Right atrium auricular region (tissue), 2 donors: ENCODE measurements around the gene GNAT3. TPM values are rescaled to one million over a fixed set of nuclear protein-coding genes. Genes with fewer than 3 reads are reported as not detected.

Source experiments
- DNase-seq: peaks from one replicate; pipeline ENCODE4 v3.0.0-alpha.2; 2019; ENCODE audit warnings: low spot score
- H3K27ac ChIP-seq, 2 donors: fragments of 200-600 bp; sonication (generic); 1 replicate in 1 of 2; 2 replicates in 1 of 2; pipeline ENCODE4 v1.5.1; 2016 to 2019
- H3K27me3 ChIP-seq, 2 donors: fragments of 200-600 bp; sonication (generic); one replicate each; pipeline versions ENCODE4 v1.5.1 to v1.6.0; 2017 to 2019
- H3K36me3 ChIP-seq: fragments of 200-600 bp; sonication (generic); one replicate; pipeline ENCODE4 v1.5.1; 2016
- H3K4me1 ChIP-seq, 2 donors: fragments of 200-600 bp; sonication (generic); one replicate each; pipeline versions ENCODE4 v1.5.1 to v1.6.0; 2017 to 2019
- H3K4me3 ChIP-seq, 2 donors: fragments of 200-600 bp; sonication (generic); 1 replicate in 1 of 2; 2 replicates in 1 of 2; pipeline ENCODE4 v1.5.1; 2017 to 2019; ENCODE audit warnings: mild to moderate bottlenecking in 1 of 2, moderate library complexity in 1 of 2
- H3K9me3 ChIP-seq, 2 donors: fragments of 200-600 bp; sonication (generic); one replicate each; pipeline ENCODE4 v1.5.1; 2019
- CTCF ChIP-seq, 2 donors: fragments of 200-600 bp; sonication (generic); IDR thresholded peaks; one replicate each; pipeline ENCODE4 v1.5.1; 2019; ENCODE audit warnings: antibody characterized with exemption in 2 of 2
- total RNA-seq, 2 donors: library from RNA; depleted of rRNA; stranded (reverse); fragments of >200 nt; gene quantifications; one replicate each; pipeline ENCODE4 v1.1.0, GENCODE V29; 2016

The GNAT3 gene
- total RNA-seq, 2 donors from 2014 or later = not detected

GRCh38 chr7:80481196-80481884 lies 30.5 kb downstream of the GNAT3 start:
- Histone ChIP-seq H3K36me3 (no peaks in the 10 kb centered on the region), H3K4me3 (no peak overlapping the region), H3K9me3 (no peaks in the 10 kb centered on the region), H3K27me3 (no peaks in the 10 kb centered on the region), H3K27ac (peak overlapping the region in 1 of 2 donors; percentile 48), H3K4me1 (peaks cover 0 to 24% of the 10 kb centered on the region in 2 donors)
- no peak for DNase-seq
- no peak for TF ChIP-seq CTCF (IDR thresholded peaks at IDR 0.05)

GRCh38 chr7:80480566-80480965 lies 31.3 kb downstream of the GNAT3 start:
- peak overlapping the region in 1 of 2 donors; percentile 48 for H3K27ac ChIP-seq
- no peak for TF ChIP-seq CTCF (IDR thresholded peaks at IDR 0.05)
- no peak overlapping the region for H3K4me3 ChIP-seq
- H3K36me3 ChIP-seq = no peaks in the 10 kb centered on the region
- no peak for DNase-seq
- no peaks in the 10 kb centered on the region for H3K27me3 ChIP-seq
- peaks cover 0 to 28% of the 10 kb centered on the region in 2 donors for H3K4me1 ChIP-seq
- H3K9me3 ChIP-seq = no peaks in the 10 kb centered on the region

- DNase-seq = no peak
- H3K27ac ChIP-seq = no peak overlapping the region
- H3K9me3 ChIP-seq = no peaks in the 10 kb centered on the region
- H3K36me3 ChIP-seq = no peaks in the 10 kb centered on the region
- H3K4me3 ChIP-seq = no peak overlapping the region
- H3K4me1 ChIP-seq = peaks cover 0 to 35% of the 10 kb centered on the region in 2 donors
- TF ChIP-seq CTCF (IDR thresholded peaks at IDR 0.05) = no peak
- no peaks in the 10 kb centered on the region for H3K27me3 ChIP-seq
These were observed 33.2 kb downstream of the GNAT3 start for GRCh38 chr7:80478683-80479082.

- no peak overlapping the region for H3K27ac ChIP-seq
- H3K27me3 ChIP-seq = no peaks in the 10 kb centered on the region
- no peak for TF ChIP-seq CTCF (IDR thresholded peaks at IDR 0.05)
- H3K9me3 ChIP-seq = no peaks in the 10 kb centered on the region
- no peaks in the 10 kb centered on the region for H3K36me3 ChIP-seq
- H3K4me1 ChIP-seq = peaks cover 0 to 47% of the 10 kb centered on the region in 2 donors
- H3K4me3 ChIP-seq = no peak overlapping the region
- no peak for DNase-seq
These were observed 35.8 kb downstream of the GNAT3 start for GRCh38 chr7:80476035-80476434.

GRCh38 chr7:80475383-80475782 lies 36.5 kb downstream of the GNAT3 start:
- no peak for DNase-seq
- no peaks in the 10 kb centered on the region for H3K27me3 ChIP-seq
- peaks cover 0 to 42% of the 10 kb centered on the region in 2 donors for H3K4me1 ChIP-seq
- H3K9me3 ChIP-seq = no peaks in the 10 kb centered on the region
- no peak overlapping the region for H3K27ac ChIP-seq
- no peak for TF ChIP-seq CTCF (IDR thresholded peaks at IDR 0.05)
- H3K4me3 ChIP-seq = no peak overlapping the region
- no peaks in the 10 kb centered on the region for H3K36me3 ChIP-seq

- no peaks in the 10 kb centered on the region for H3K36me3 ChIP-seq
- peaks cover 0 to 42% of the 10 kb centered on the region in 2 donors for H3K4me1 ChIP-seq
- H3K9me3 ChIP-seq = no peaks in the 10 kb centered on the region
- H3K27ac ChIP-seq = no peak overlapping the region
- no peak overlapping the region for H3K4me3 ChIP-seq
- no peak for TF ChIP-seq CTCF (IDR thresholded peaks at IDR 0.05)
- no peak for DNase-seq
- H3K27me3 ChIP-seq = no peaks in the 10 kb centered on the region
These were observed 38.1 kb downstream of the GNAT3 start for GRCh38 chr7:80473751-80474150.
